ENCODE measurements around the gene HDAC11.

GRCh38 chr3:13522236-13522635, 42.1 kb downstream of the HDAC11 start:
- TF ChIP-seq CTCF (IDR thresholded peaks at IDR 0.05) (no peak), POLR2A (IDR thresholded peaks at IDR 0.05) (no peak), POLR2AphosphoS5 (IDR thresholded peaks at IDR 0.05) (no peak)

Measured in prostate gland (tissue), 2 donors.